Peyer's patch (tissue), 4 donors: ENCODE data around the gene CD72.

ENCODE experiments used
- CTCF ChIP-seq, 6 experiments: fragments of 450-650 bp in 4 of 6; fragments of 200-600 bp in 2 of 6; sonication (generic) in 1 of 6; IDR thresholded peaks; one replicate each; pipeline ENCODE4 v1.5.1; 2017 to 2019; ENCODE audit warnings: antibody characterized with exemption in 6 of 6, mild to moderate bottlenecking in 3 of 6, moderate library complexity in 1 of 6
- POLR2A ChIP-seq, 2 donors: fragments of 450-650 bp; IDR thresholded peaks; one replicate each; pipeline ENCODE4 v1.5.1; 2017; ENCODE audit warnings: antibody characterized with exemption in 2 of 2, mild to moderate bottlenecking in 2 of 2, moderate library complexity in 2 of 2

DNA sequence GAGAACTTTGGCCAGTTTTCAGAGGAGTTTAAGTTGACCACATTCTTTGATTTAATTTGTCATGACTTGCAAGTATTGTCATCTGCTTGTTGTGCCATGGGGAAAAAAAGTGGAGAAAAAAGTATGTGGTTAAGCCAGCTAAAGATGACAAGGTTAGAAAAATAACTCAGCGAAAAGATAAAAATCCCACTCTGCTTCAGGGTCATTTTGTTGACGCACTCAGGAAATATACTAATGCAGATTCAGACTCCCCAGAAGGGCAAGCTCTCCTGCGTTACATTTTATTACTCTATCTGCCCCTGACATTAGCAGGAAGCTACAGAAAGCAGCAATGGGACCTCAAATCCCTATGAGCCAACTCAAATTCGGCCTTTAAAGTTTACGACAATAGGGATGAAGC lies 40.7 kb downstream of the CD72 start:
- no peak for TF ChIP-seq POLR2A (IDR thresholded peaks at IDR 0.05)
- TF ChIP-seq CTCF (IDR thresholded peaks at IDR 0.05), result no peak
